Naive B cell (primary cell): ENCODE measurements around the gene SCLY. TPM values are rescaled to one million over a fixed set of nuclear protein-coding genes. Genes with fewer than 3 reads are reported as not detected.
"Not testable (repeated sequence)": the region's sequence is repeated elsewhere in the genome, so short reads cannot be mapped to it uniquely, and the experiment has no call there.

ENCODE experiments used
- ATAC-seq, 2 donors: fragments of 150-1000 bp; cut with Tn5 transposase; 2 replicates each; pipeline ENCODE4 v1.10.0; 2021; ENCODE audit warnings: low read depth in 2 of 2, mild to moderate bottlenecking in 2 of 2, moderate library complexity in 2 of 2
- DNase-seq: peaks from one replicate; pipeline ENCODE4 v3.0.0; 2022
- H3K27ac Mint-ChIP-seq, 6 donors: one replicate each; pipeline ENCODE4 v1.8.0; 2020 to 2022; ENCODE audit warnings: mild to moderate bottlenecking in 6 of 6, mixed read lengths in 6 of 6, moderate library complexity in 5 of 6, inconsistent platforms in 2 of 6
- H3K27me3 Mint-ChIP-seq, 3 donors: one replicate each; pipeline ENCODE4 v1.8.0; 2021 to 2022; ENCODE audit warnings: mixed read lengths in 3 of 3, mild to moderate bottlenecking in 1 of 3
- H3K36me3 Mint-ChIP-seq, 2 donors: one replicate each; pipeline ENCODE4 v1.8.0; 2020 to 2022; ENCODE audit warnings: mixed read lengths in 2 of 2, inconsistent platforms in 1 of 2, mild to moderate bottlenecking in 1 of 2
- H3K4me1 Mint-ChIP-seq, 3 donors: one replicate each; pipeline ENCODE4 v1.8.0; 2020 to 2022; ENCODE audit warnings: mixed read lengths in 3 of 3, inconsistent platforms in 1 of 3, mild to moderate bottlenecking in 1 of 3, moderate library complexity in 1 of 3
- H3K4me3 Mint-ChIP-seq, 8 donors: one replicate each; pipeline ENCODE4 v1.8.0; 2020 to 2022; ENCODE audit warnings: mild to moderate bottlenecking in 8 of 8, mixed read lengths in 8 of 8, moderate library complexity in 8 of 8, inconsistent platforms in 2 of 8
- H3K9me3 Mint-ChIP-seq, 7 donors: one replicate each; pipeline ENCODE4 v1.8.0; 2020 to 2022; ENCODE audit warnings: mixed read lengths in 7 of 7, mild to moderate bottlenecking in 5 of 7, inconsistent platforms in 2 of 7, moderate library complexity in 1 of 7
- polyA plus RNA-seq, 6 donors: library from polyadenylated mRNA; unstranded; fragments of 300-500 nt; fragmentation: Illumina TruSeq; gene quantifications; one replicate each; pipeline ENCODE4 v1.2.3, GENCODE V29; 2021; ENCODE audit warnings: low read depth in 6 of 6

The SCLY gene
- polyA plus RNA-seq, 6 donors from 2014 or later, result 11.5 to 18.8 (median 15.6) TPM

- no peak for ATAC-seq
- H3K36me3 Mint-ChIP-seq, result no peaks in the 10 kb centered on the region
- peak overlapping the region in 2 of 8 donors; percentile 10 to 70 for H3K4me3 Mint-ChIP-seq
- H3K4me1 Mint-ChIP-seq, result peaks cover 26 to 32% (median 32%) of the 10 kb centered on the region in 3 donors
- H3K27ac Mint-ChIP-seq, result peak overlapping the region in 1 of 6 donors; percentile 98
- DNase-seq, result no peak
- no peaks in the 10 kb centered on the region for H3K9me3 Mint-ChIP-seq
- no peaks in the 10 kb centered on the region for H3K27me3 Mint-ChIP-seq
Measured at GRCh38 chr2:238105506-238106338, 44.9 kb downstream of the SCLY start.

GRCh38 chr2:238106339-238106697 lies 45.5 kb downstream of the SCLY start:
- ATAC-seq (no peak), DNase-seq (no peak)
- Mint-ChIP-seq H3K27ac (peak overlapping the region in 1 of 6 donors; percentile 98), H3K4me3 (peak overlapping the region in 1 of 8 donors; percentile 87), H3K4me1 (peaks cover 26 to 32% (median 32%) of the 10 kb centered on the region in 3 donors), H3K36me3 (no peaks in the 10 kb centered on the region), H3K9me3 (no peaks in the 10 kb centered on the region), H3K27me3 (no peaks in the 10 kb centered on the region)

GRCh38 chr2:238106698-238107524 lies 46.1 kb downstream of the SCLY start:
- no peak for DNase-seq
- Mint-ChIP-seq H3K4me1 (peaks cover 26 to 32% (median 32%) of the 10 kb centered on the region in 3 donors), H3K4me3 (peak overlapping the region; percentile 4 to 91 (median 85))

GRCh38 chr2:238107525-238108422 lies 47.0 kb downstream of the SCLY start:
- H3K4me3 Mint-ChIP-seq, result peak overlapping the region; percentile 69 to 91 (median 85)
- H3K9me3 Mint-ChIP-seq, result peaks cover 0 to 11% (median 4%) of the 10 kb centered on the region in 7 donors
- peaks cover 0 to 4% of the 10 kb centered on the region in 2 donors for H3K36me3 Mint-ChIP-seq
- peaks cover 26 to 32% (median 32%) of the 10 kb centered on the region in 3 donors for H3K4me1 Mint-ChIP-seq
- H3K27ac Mint-ChIP-seq, result peak overlapping the region; percentile 79 to 98 (median 92)
- no peaks in the 10 kb centered on the region for H3K27me3 Mint-ChIP-seq
- peak; percentile 91 to 93 for ATAC-seq
- DNase-seq, result peak; percentile 73

More at GRCh38 chr2:238106698-238107524, 46.1 kb downstream of the SCLY start:
- peaks cover 0 to 4% (median 2%) of the 10 kb centered on the region in 7 donors for H3K9me3 Mint-ChIP-seq
- ATAC-seq, result no peak
- peak overlapping the region in 4 of 6 donors; percentile 73 to 98 (median 95) for H3K27ac Mint-ChIP-seq
- no peaks in the 10 kb centered on the region for H3K27me3 Mint-ChIP-seq
- no peaks in the 10 kb centered on the region for H3K36me3 Mint-ChIP-seq

- peaks cover 26 to 32% (median 32%) of the 10 kb centered on the region in 3 donors for H3K4me1 Mint-ChIP-seq
- ATAC-seq (peak; percentile 44 to 52), DNase-seq (peak; percentile 49)
- H3K9me3 Mint-ChIP-seq, result peaks cover 0 to 20% (median 8%) of the 10 kb centered on the region in 7 donors
- peaks cover 0 to 11% of the 10 kb centered on the region in 2 donors for H3K36me3 Mint-ChIP-seq
- H3K4me3 Mint-ChIP-seq, result peak overlapping the region; percentile 69 to 87 (median 82)
- no peaks in the 10 kb centered on the region for H3K27me3 Mint-ChIP-seq
- peak overlapping the region; percentile 74 to 98 (median 90) for H3K27ac Mint-ChIP-seq
Measured at GRCh38 chr2:238108423-238109183, 47.8 kb downstream of the SCLY start.

GRCh38 chr2:238113611-238114010 lies 52.8 kb downstream of the SCLY start:
- no peak for DNase-seq
- Mint-ChIP-seq H3K4me3 (no peak overlapping the region), H3K27me3 (peaks cover 0 to 23% (median 14%) of the 10 kb centered on the region in 3 donors), H3K9me3 (peaks cover 2 to 26% (median 8%) of the 10 kb centered on the region in 7 donors), H3K4me1 (peaks cover 10 to 11% (median 11%) of the 10 kb centered on the region in 3 donors), H3K27ac (no peak overlapping the region), H3K36me3 (peaks cover 0 to 11% of the 10 kb centered on the region in 2 donors)
- no peak for ATAC-seq

GRCh38 chr2:238114331-238114841 lies 53.6 kb downstream of the SCLY start:
- no peak for ATAC-seq
- Mint-ChIP-seq H3K27ac (no peak overlapping the region), H3K4me1 (peaks cover 2 to 9% (median 4%) of the 10 kb centered on the region in 3 donors), H3K4me3 (no peak overlapping the region), H3K36me3 (peaks cover 0 to 11% of the 10 kb centered on the region in 2 donors), H3K9me3 (peaks cover 2 to 26% (median 8%) of the 10 kb centered on the region in 7 donors), H3K27me3 (peaks cover 0 to 31% (median 21%) of the 10 kb centered on the region in 3 donors)
- DNase-seq, result no peak

GRCh38 chr2:238114851-238115660 lies 54.3 kb downstream of the SCLY start:
- H3K27ac Mint-ChIP-seq, result peak overlapping the region in 1 of 6 donors; percentile 49
- ATAC-seq, result no peak

GRCh38 chr2:238115709-238116108 lies 54.9 kb downstream of the SCLY start:
- H3K4me1 Mint-ChIP-seq, H3K4me3 Mint-ChIP-seq, DNase-seq, ATAC-seq, H3K27ac Mint-ChIP-seq: not testable (repeated sequence)
- H3K36me3 Mint-ChIP-seq, result peaks cover 0 to 11% of the 10 kb centered on the region in 2 donors
- peaks cover 0 to 35% (median 21%) of the 10 kb centered on the region in 3 donors for H3K27me3 Mint-ChIP-seq
- H3K9me3 Mint-ChIP-seq, result peaks cover 2 to 26% (median 8%) of the 10 kb centered on the region in 7 donors

More at GRCh38 chr2:238114851-238115660, 54.3 kb downstream of the SCLY start:
- peaks cover 0 to 11% of the 10 kb centered on the region in 2 donors for H3K36me3 Mint-ChIP-seq
- H3K4me3 Mint-ChIP-seq, result no peak overlapping the region
- H3K9me3 Mint-ChIP-seq, result peaks cover 2 to 26% (median 8%) of the 10 kb centered on the region in 7 donors
- H3K27me3 Mint-ChIP-seq, result peaks cover 0 to 35% (median 21%) of the 10 kb centered on the region in 3 donors
- DNase-seq, result no peak
- H3K4me1 Mint-ChIP-seq, result peaks cover 0 to 5% (median 0%) of the 10 kb centered on the region in 3 donors

- ATAC-seq (no peak), DNase-seq (no peak)
- Mint-ChIP-seq H3K27ac (no peak overlapping the region), H3K4me3 (no peak overlapping the region), H3K36me3 (peaks cover 0 to 11% of the 10 kb centered on the region in 2 donors), H3K27me3 (peaks cover 0 to 35% (median 21%) of the 10 kb centered on the region in 3 donors), H3K9me3 (peaks cover 2 to 26% (median 8%) of the 10 kb centered on the region in 7 donors), H3K4me1 (peaks cover 0 to 5% (median 0%) of the 10 kb centered on the region in 3 donors)
Measured at GRCh38 chr2:238116298-238117198, 55.7 kb downstream of the SCLY start.
